HG03439 (cell line): ENCODE measurements around the gene KCNIP4.
"Not testable (repeated sequence)": the region's sequence is repeated elsewhere in the genome, so short reads cannot be mapped to it uniquely, and the experiment has no call there.

Source experiments
- ATAC-seq: cut with Tn5 transposase; IDR thresholded peaks from one replicate; pipeline ENCODE4 v1.9.1; 2021; ENCODE audit warnings: mild to moderate bottlenecking, moderate library complexity; ENCODE audit not compliant: unreplicated experiment

The KCNIP4 gene

DNA sequence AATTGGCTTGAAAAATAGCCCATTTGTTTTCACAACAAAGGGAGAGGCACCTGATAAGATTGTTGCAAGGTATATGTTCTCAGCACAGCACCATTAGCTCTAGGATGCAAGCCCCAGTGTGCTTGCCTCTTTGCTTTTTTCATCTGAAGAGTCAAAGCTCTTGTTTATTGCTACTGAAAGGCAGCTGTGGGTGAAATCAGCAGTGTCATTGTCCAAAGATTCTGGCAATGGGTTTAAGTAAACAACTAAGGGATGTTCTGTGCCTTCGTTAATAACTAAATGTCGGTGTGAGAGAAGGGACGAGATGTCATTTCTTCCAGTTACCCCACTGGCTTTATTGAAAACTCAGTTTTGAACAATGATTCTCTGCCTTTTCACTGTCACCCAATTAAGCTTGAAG lies 567.7 kb downstream of the KCNIP4 start:
- ATAC-seq, result no peak

DNA sequence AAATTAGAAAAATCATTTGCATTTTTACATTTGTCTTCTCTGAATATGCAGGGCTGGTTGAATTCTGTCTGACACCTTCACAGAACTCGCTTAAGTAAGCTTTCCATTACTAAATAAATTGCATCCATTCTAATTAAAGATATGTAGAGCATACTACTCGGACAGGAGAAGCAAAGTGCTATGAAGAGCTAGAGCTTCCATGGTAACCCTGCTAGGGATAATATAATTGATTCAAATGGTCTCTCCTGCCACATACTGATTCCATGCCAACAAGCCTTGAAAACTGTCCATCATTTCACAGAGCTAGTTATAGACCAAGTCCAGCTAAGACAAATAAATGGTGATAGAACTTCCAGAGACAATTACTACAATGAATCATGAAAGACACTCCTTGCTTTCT lies 571.5 kb downstream of the KCNIP4 start:
- ATAC-seq, result no peak

GRCh38 chr4:21376176-21376575 lies 572.4 kb downstream of the KCNIP4 start:
- no peak for ATAC-seq

- no peak for ATAC-seq
Measured at GRCh38 chr4:21374641-21375368, 573.8 kb downstream of the KCNIP4 start.

DNA sequence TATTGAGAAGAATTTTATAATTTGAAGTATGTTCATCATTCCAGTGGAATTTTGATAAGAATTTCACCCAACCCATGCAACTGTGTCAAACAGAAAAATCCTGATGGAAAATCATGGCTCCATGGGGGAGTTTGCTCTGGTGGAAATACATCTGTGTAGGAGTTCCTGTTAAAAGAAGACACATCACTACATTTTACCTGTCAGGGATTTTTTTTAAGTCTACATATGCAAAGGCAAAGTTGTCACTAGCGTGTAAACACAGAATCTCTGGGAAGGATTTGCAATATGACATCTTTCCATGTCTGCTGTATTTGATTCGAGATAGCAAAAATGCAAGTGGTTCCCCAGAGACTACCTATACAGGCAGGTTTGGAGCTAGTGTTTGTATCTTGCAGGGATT lies 581.0 kb downstream of the KCNIP4 start:
- no peak for ATAC-seq

DNA sequence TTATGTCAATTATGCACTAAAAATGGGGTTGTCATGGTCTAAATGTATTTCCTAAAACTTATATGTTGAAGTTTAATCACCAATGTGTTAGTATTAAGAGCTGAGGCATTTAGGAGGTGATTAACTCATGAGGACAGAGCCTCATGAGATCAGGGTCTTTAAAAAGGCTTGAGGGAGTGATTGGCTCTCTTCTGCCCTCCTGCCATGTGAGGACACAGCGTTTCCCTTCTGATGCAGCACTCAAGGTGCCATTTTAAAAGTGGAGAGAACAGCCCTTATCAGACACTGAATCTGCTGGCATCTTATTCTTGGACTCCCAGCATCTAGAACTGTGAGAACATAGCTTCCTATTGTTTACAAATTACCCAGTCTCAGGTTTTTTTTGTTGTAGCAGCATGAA lies 581.7 kb downstream of the KCNIP4 start:
- ATAC-seq, result no peak

- ATAC-seq, result no peak
Measured at GRCh38 chr4:21366312-21366711, 582.3 kb downstream of the KCNIP4 start.

DNA sequence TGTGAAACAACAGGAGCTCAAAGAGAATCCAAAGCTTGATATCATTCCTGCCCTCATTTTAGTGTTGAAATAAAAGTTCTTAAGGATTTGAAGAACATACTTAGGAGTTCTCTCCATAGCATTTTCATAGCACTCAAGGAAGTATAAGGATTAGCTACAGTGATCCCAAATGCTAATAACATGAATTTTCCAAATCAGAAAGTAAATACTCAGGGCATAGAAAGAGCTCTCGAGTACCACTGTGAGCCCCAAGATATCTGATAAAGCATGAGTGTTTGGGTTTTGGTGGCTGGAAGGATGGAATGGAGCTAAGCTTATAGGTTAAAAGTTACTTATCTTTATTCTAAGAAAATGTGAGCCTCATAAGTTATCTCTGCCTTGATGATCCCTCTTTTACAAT lies 584.9 kb downstream of the KCNIP4 start:
- no peak for ATAC-seq

- not testable (repeated sequence) for ATAC-seq
Measured at GRCh38 chr4:21352354-21352753, 596.2 kb downstream of the KCNIP4 start.

DNA sequence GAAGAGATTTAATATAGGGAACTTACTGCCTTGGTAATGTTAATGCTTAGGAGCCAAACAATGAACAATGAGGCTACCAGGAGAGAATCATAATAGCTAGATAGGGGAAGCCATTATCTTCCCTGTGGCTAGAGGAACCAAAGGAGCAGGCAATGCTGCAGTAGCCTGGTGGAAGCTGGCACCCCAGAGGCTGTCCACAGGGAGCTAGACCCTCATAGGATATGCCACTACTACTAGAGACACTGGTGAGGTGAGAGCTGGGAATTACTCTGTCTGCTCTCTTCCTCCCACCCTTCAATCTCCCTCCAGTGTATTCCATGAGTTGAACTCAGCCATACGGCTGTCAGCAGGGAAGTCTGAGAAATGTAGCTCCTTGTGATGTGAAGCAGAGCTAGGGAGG lies 601.4 kb downstream of the KCNIP4 start:
- no peak for ATAC-seq

DNA sequence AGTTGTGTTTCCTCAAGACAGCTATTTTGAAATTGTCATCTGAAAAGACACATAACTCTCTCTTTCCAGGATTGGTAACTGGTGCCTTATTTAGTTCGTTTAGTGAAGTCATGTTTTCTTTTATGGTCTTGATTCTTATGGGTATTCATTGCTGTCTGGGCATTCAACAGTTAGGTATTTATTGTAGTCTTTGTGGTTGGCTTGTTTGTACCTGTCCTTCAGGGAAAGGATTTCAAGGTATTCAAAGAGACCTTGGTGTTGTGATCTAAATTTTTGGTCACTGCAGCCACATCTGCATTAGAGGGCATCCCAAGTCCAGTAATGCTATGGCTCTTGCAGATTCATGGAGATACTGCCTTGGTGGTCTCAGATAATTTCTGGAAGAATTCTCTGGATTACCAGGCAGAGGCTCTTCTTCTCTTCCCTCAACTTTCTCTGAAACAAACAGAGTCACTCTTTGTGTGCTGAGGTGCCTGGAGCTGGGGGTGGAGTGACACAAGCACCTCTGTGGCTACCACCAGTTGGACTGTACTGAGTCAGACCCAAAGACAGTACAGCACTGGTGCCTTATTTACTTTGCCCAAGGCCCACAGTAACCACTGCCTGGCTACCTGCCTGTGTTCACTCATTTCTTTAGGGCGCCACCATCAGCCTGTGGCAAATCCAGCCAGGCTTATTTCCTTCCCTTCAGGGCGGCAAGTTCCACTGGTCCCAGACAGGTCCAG lies 620.4 kb downstream of the KCNIP4 start:
- no peak for ATAC-seq

GRCh38 chr4:21320034-21320433 lies 628.5 kb downstream of the KCNIP4 start:
- ATAC-seq, result no peak

- no peak for ATAC-seq
Measured at GRCh38 chr4:21307709-21308108, 640.9 kb downstream of the KCNIP4 start.

DNA sequence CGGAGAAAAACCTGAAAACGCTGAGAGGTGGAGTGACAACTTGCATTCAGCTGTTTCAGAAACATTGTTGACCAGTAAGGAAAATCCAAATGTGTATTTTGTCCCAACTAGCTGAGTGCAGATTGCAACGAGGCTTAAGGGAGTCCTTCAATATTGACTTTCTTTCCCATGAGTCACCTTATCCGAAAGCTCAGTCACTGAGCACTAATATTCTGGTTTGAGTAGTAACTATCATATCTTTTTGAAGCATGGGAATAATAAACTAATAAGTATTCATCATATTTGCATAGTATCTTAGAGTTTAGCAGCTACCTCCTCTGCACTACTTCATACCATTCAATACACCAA lies 644.1 kb downstream of the KCNIP4 start:
- ATAC-seq, result no peak

- ATAC-seq, result no peak
Measured at GRCh38 chr4:21290562-21290961, 658.0 kb downstream of the KCNIP4 start.

GRCh38 chr4:21276046-21276445 lies 672.5 kb downstream of the KCNIP4 start:
- no peak for ATAC-seq

- ATAC-seq, result no peak
Measured at GRCh38 chr4:21271439-21272052, 677.0 kb downstream of the KCNIP4 start.

DNA sequence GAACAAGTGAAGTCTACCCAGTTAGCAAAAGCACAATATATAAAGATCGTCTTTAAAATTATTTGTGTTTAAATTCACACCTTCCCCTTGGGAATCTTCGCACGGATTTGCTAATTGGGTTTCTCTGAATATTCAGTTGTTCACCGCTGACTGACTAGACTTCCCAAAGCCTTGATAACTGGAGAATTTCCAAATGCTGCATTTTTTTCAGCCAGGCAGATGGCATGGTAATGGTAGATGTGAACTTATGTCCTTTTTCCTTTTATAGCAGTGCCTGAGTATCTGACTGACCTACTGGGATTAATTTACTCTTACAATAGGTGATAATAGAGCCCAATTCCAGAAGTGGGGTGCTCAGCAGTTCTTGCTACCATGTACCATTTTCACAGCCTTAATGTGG lies 700.2 kb downstream of the KCNIP4 start:
- ATAC-seq, result no peak

GRCh38 chr4:21242163-21242562 lies 706.4 kb downstream of the KCNIP4 start:
- no peak for ATAC-seq

GRCh38 chr4:21226637-21227538 lies 721.7 kb downstream of the KCNIP4 start:
- ATAC-seq, result no peak

GRCh38 chr4:21211846-21212245 lies 736.7 kb downstream of the KCNIP4 start:
- ATAC-seq, result no peak
